ENCODE results near the gene PAQR8. TPM values are rescaled to one million over a fixed set of nuclear protein-coding genes. Genes with fewer than 3 reads are reported as not detected.

PAQR8 gene
- polyA plus RNA-seq, 1 donor from 2014 or later, result 1.8 TPM

- H3K9ac ChIP-seq (ENCODE audit: low read length), result no peak overlapping the region
- H3K27ac ChIP-seq (ENCODE audit: low read length), result no peak overlapping the region
- no peaks in the 10 kb centered on the region for H3K36me3 ChIP-seq (ENCODE audit: insufficient read depth, low read length)
- TF ChIP-seq REST (IDR thresholded peaks at IDR 0.05; ENCODE audit: borderline replicate concordance) (no peak), SMC3 (conservative IDR thresholded peaks at IDR 0.05; ENCODE audit: poor library complexity) (no peak), POLR2AphosphoS5 (IDR thresholded peaks at IDR 0.05) (no peak), EZH2 (IDR thresholded peaks at IDR 0.05; ENCODE audit: borderline replicate concordance, insufficient read depth, low read length, poor library complexity, severe bottlenecking) (no peak), TAF1 (IDR thresholded peaks at IDR 0.05; ENCODE audit: low read depth) (no peak), CTCF (IDR thresholded peaks at IDR 0.05; ENCODE audit: poor library complexity, severe bottlenecking) (no peak), EP300 (conservative IDR thresholded peaks at IDR 0.05; ENCODE audit: poor library complexity, severe bottlenecking) (no peak), RAD21 (conservative IDR thresholded peaks at IDR 0.05) (no peak), MXI1 (conservative IDR thresholded peaks at IDR 0.05; ENCODE audit: poor library complexity, severe bottlenecking) (no peak)
- no peak overlapping the region for H3K4me3 ChIP-seq (ENCODE audit: low read length)
- no peak overlapping the region for H3K4me2 ChIP-seq (ENCODE audit: low read length)
- no peaks in the 10 kb centered on the region for H3K27me3 ChIP-seq (ENCODE audit: insufficient read depth, low read depth, low read length)
- H2AFZ ChIP-seq (ENCODE audit: low read depth, low read length), result no peak overlapping the region
- H4K20me1 ChIP-seq (ENCODE audit: insufficient read depth), result no peaks in the 10 kb centered on the region
- H3K9me3 ChIP-seq (ENCODE audit: low read length), result no peaks in the 10 kb centered on the region
- peaks cover 15% of the 10 kb centered on the region for H3K79me2 ChIP-seq (replicated peaks; ENCODE audit: insufficient read depth, low read length)
- H3K9me2 ChIP-seq (ENCODE audit: insufficient read depth, low read length), result no peaks in the 10 kb centered on the region
- H3F3A ChIP-seq (ENCODE audit: insufficient read depth, low read length, poor library complexity, severe bottlenecking), result no peaks in the 10 kb centered on the region
These were observed 55.7 kb downstream of the PAQR8 start for GRCh38 chr6:52417675-52418111.

GRCh38 chr6:52418606-52419005 is 56.7 kb downstream of the PAQR8 start:
- TF ChIP-seq POLR2AphosphoS5 (IDR thresholded peaks at IDR 0.05), result no peak
- no peak for TF ChIP-seq CTCF (IDR thresholded peaks at IDR 0.05; ENCODE audit: poor library complexity, severe bottlenecking)
- TF ChIP-seq TAF1 (IDR thresholded peaks at IDR 0.05; ENCODE audit: low read depth), result no peak
- no peak for TF ChIP-seq EP300 (conservative IDR thresholded peaks at IDR 0.05; ENCODE audit: poor library complexity, severe bottlenecking)
- TF ChIP-seq RAD21 (conservative IDR thresholded peaks at IDR 0.05), result no peak
- no peak for TF ChIP-seq REST (IDR thresholded peaks at IDR 0.05; ENCODE audit: borderline replicate concordance)
- no peak for TF ChIP-seq SMC3 (conservative IDR thresholded peaks at IDR 0.05; ENCODE audit: poor library complexity)
- TF ChIP-seq MXI1 (conservative IDR thresholded peaks at IDR 0.05; ENCODE audit: poor library complexity, severe bottlenecking), result no peak
- no peak for TF ChIP-seq EZH2 (IDR thresholded peaks at IDR 0.05; ENCODE audit: borderline replicate concordance, insufficient read depth, low read length, poor library complexity, severe bottlenecking)
- H3K27ac ChIP-seq (ENCODE audit: low read length), result no peak overlapping the region
- no peaks in the 10 kb centered on the region for H4K20me1 ChIP-seq (ENCODE audit: insufficient read depth)
- no peaks in the 10 kb centered on the region for H3K36me3 ChIP-seq (ENCODE audit: insufficient read depth, low read length)
- H3K4me2 ChIP-seq (ENCODE audit: low read length), result no peak overlapping the region
- H3K9ac ChIP-seq (ENCODE audit: low read length), result no peak overlapping the region
- no peak overlapping the region for H2AFZ ChIP-seq (ENCODE audit: low read depth, low read length)
- H3K79me2 ChIP-seq (replicated peaks; ENCODE audit: insufficient read depth, low read length), result peaks cover 15% of the 10 kb centered on the region
- no peaks in the 10 kb centered on the region for H3K9me2 ChIP-seq (ENCODE audit: insufficient read depth, low read length)
- no peak overlapping the region for H3K4me3 ChIP-seq (ENCODE audit: low read length)
- H3K27me3 ChIP-seq (ENCODE audit: insufficient read depth, low read depth, low read length), result no peaks in the 10 kb centered on the region
- no peaks in the 10 kb centered on the region for H3F3A ChIP-seq (ENCODE audit: insufficient read depth, low read length, poor library complexity, severe bottlenecking)
- H3K9me3 ChIP-seq (ENCODE audit: low read length), result no peaks in the 10 kb centered on the region
